ENCODE results near the gene RNLS.

GRCh38 chr10:88598055-88598454 is 14.9 kb upstream of the RNLS start:
- no peak for TF ChIP-seq TAF1 (IDR thresholded peaks at IDR 0.05; ENCODE audit: borderline replicate concordance, insufficient read depth, low read length)
- TF ChIP-seq POLR2AphosphoS5 (IDR thresholded peaks at IDR 0.05; ENCODE audit: low read depth, low read length): no peak
- TF ChIP-seq, protein P1, sequence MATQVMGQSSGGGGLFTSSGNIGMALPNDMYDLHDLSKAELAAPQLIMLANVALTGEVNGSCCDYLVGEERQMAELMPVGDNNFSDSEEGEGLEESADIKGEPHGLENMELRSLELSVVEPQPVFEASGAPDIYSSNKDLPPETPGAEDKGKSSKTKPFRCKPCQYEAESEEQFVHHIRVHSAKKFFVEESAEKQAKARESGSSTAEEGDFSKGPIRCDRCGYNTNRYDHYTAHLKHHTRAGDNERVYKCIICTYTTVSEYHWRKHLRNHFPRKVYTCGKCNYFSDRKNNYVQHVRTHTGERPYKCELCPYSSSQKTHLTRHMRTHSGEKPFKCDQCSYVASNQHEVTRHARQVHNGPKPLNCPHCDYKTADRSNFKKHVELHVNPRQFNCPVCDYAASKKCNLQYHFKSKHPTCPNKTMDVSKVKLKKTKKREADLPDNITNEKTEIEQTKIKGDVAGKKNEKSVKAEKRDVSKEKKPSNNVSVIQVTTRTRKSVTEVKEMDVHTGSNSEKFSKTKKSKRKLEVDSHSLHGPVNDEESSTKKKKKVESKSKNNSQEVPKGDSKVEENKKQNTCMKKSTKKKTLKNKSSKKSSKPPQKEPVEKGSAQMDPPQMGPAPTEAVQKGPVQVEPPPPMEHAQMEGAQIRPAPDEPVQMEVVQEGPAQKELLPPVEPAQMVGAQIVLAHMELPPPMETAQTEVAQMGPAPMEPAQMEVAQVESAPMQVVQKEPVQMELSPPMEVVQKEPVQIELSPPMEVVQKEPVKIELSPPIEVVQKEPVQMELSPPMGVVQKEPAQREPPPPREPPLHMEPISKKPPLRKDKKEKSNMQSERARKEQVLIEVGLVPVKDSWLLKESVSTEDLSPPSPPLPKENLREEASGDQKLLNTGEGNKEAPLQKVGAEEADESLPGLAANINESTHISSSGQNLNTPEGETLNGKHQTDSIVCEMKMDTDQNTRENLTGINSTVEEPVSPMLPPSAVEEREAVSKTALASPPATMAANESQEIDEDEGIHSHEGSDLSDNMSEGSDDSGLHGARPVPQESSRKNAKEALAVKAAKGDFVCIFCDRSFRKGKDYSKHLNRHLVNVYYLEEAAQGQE (IDR thresholded peaks at IDR 0.05; ENCODE audit: insufficient read depth in 1 of 2, low read depth in 2 of 2, low read length in 2 of 2): no peak
- TF ChIP-seq SIN3A (IDR thresholded peaks at IDR 0.05; ENCODE audit: borderline replicate concordance, insufficient read depth, low read length): no peak

All from PFSK-1 (cell line).